ENCODE measurements around the gene ROBO2. TPM values are rescaled to one million over a fixed set of nuclear protein-coding genes. Genes with fewer than 3 reads are reported as not detected.

ROBO2 gene
- polyA plus RNA-seq, 1 donor from 2014 or later, result 55.5 TPM

DNA sequence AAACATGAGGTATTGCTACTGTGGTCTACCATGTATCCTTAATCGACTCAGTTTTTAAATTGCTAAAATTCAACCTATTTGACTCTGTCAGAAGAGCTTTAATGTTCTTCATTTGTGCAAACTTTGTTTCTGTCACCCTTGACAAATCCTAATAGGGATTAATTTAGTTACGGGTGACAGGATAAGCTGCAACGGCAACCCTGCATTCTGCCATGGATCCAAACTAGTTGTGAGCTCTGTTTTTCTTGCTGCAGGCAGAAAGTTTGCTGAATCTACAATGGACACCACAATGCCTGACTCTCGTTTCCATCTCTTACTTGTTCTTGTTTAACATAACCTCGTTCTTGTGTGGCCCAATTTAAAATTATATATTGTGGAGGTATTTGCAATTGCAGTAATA lies 352.3 kb downstream of the ROBO2 start:
- Histone ChIP-seq H3K4me2 (ENCODE audit: low read length) (no peak overlapping the region), H3K9me2 (ENCODE audit: insufficient read depth, low read length) (no peaks in the 10 kb centered on the region), H3K27me3 (ENCODE audit: insufficient read depth, low read depth, low read length) (no peaks in the 10 kb centered on the region), H3K4me3 (ENCODE audit: low read length) (no peak overlapping the region), H3K27ac (ENCODE audit: low read length) (no peak overlapping the region), H3F3A (ENCODE audit: insufficient read depth, low read length, poor library complexity, severe bottlenecking) (no peaks in the 10 kb centered on the region), H2AFZ (ENCODE audit: low read depth, low read length) (no peak overlapping the region), H3K9me3 (ENCODE audit: low read length) (no peaks in the 10 kb centered on the region), H3K79me2 (replicated peaks; ENCODE audit: insufficient read depth, low read length) (no peaks in the 10 kb centered on the region), H3K9ac (ENCODE audit: low read length) (no peak overlapping the region), H4K20me1 (ENCODE audit: insufficient read depth) (no peaks in the 10 kb centered on the region), H3K36me3 (ENCODE audit: insufficient read depth, low read length) (no peaks in the 10 kb centered on the region)
- TF ChIP-seq MXI1 (conservative IDR thresholded peaks at IDR 0.05; ENCODE audit: poor library complexity, severe bottlenecking), result no peak
- no peak for TF ChIP-seq SMC3 (conservative IDR thresholded peaks at IDR 0.05; ENCODE audit: poor library complexity)
- TF ChIP-seq EZH2 (IDR thresholded peaks at IDR 0.05; ENCODE audit: borderline replicate concordance, insufficient read depth, low read length, poor library complexity, severe bottlenecking), result no peak
- TF ChIP-seq EP300 (conservative IDR thresholded peaks at IDR 0.05; ENCODE audit: poor library complexity, severe bottlenecking), result no peak
- TF ChIP-seq, protein P1, sequence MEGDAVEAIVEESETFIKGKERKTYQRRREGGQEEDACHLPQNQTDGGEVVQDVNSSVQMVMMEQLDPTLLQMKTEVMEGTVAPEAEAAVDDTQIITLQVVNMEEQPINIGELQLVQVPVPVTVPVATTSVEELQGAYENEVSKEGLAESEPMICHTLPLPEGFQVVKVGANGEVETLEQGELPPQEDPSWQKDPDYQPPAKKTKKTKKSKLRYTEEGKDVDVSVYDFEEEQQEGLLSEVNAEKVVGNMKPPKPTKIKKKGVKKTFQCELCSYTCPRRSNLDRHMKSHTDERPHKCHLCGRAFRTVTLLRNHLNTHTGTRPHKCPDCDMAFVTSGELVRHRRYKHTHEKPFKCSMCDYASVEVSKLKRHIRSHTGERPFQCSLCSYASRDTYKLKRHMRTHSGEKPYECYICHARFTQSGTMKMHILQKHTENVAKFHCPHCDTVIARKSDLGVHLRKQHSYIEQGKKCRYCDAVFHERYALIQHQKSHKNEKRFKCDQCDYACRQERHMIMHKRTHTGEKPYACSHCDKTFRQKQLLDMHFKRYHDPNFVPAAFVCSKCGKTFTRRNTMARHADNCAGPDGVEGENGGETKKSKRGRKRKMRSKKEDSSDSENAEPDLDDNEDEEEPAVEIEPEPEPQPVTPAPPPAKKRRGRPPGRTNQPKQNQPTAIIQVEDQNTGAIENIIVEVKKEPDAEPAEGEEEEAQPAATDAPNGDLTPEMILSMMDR (IDR thresholded peaks at IDR 0.05; ENCODE audit: poor library complexity, severe bottlenecking), result no peak
- no peak for TF ChIP-seq TAF1 (IDR thresholded peaks at IDR 0.05; ENCODE audit: low read depth)
- no peak for TF ChIP-seq RAD21 (conservative IDR thresholded peaks at IDR 0.05)
- TF ChIP-seq, protein P2, sequence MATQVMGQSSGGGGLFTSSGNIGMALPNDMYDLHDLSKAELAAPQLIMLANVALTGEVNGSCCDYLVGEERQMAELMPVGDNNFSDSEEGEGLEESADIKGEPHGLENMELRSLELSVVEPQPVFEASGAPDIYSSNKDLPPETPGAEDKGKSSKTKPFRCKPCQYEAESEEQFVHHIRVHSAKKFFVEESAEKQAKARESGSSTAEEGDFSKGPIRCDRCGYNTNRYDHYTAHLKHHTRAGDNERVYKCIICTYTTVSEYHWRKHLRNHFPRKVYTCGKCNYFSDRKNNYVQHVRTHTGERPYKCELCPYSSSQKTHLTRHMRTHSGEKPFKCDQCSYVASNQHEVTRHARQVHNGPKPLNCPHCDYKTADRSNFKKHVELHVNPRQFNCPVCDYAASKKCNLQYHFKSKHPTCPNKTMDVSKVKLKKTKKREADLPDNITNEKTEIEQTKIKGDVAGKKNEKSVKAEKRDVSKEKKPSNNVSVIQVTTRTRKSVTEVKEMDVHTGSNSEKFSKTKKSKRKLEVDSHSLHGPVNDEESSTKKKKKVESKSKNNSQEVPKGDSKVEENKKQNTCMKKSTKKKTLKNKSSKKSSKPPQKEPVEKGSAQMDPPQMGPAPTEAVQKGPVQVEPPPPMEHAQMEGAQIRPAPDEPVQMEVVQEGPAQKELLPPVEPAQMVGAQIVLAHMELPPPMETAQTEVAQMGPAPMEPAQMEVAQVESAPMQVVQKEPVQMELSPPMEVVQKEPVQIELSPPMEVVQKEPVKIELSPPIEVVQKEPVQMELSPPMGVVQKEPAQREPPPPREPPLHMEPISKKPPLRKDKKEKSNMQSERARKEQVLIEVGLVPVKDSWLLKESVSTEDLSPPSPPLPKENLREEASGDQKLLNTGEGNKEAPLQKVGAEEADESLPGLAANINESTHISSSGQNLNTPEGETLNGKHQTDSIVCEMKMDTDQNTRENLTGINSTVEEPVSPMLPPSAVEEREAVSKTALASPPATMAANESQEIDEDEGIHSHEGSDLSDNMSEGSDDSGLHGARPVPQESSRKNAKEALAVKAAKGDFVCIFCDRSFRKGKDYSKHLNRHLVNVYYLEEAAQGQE (IDR thresholded peaks at IDR 0.05; ENCODE audit: borderline replicate concordance), result no peak
- TF ChIP-seq POLR2AphosphoS5 (IDR thresholded peaks at IDR 0.05), result no peak

DNA sequence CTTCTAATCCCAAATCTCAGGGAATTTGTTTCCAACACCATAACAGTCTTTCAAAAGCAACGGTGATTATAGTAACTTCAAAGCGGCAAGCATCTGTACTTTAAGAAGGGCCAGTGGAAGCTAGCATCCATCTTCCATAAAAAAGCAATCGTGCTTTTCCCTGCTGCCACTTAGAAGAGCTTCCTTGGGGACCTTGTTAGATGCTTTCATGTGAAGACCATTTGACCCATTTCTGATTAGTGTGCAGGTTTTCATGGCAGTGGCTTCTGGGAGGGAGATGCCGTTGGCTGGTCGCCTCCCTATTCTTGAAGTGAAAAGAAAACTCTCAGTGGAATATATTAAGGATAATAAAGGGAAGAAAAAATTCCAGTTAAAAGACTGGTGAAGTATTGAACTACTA lies 354.1 kb downstream of the ROBO2 start:
- no peak overlapping the region for H3K4me3 ChIP-seq (ENCODE audit: low read length)

More for the DNA sequence above, 354.1 kb downstream of the ROBO2 start:
- Histone ChIP-seq H3K9ac (ENCODE audit: low read length) (no peak overlapping the region), H3F3A (ENCODE audit: insufficient read depth, low read length, poor library complexity, severe bottlenecking) (no peaks in the 10 kb centered on the region), H3K27me3 (ENCODE audit: insufficient read depth, low read depth, low read length) (no peaks in the 10 kb centered on the region), H3K27ac (ENCODE audit: low read length) (no peak overlapping the region), H3K4me2 (ENCODE audit: low read length) (no peak overlapping the region), H3K79me2 (replicated peaks; ENCODE audit: insufficient read depth, low read length) (no peaks in the 10 kb centered on the region), H2AFZ (ENCODE audit: low read depth, low read length) (no peak overlapping the region), H3K9me3 (ENCODE audit: low read length) (no peaks in the 10 kb centered on the region), H3K9me2 (ENCODE audit: insufficient read depth, low read length) (no peaks in the 10 kb centered on the region), H3K36me3 (ENCODE audit: insufficient read depth, low read length) (no peaks in the 10 kb centered on the region), H4K20me1 (ENCODE audit: insufficient read depth) (no peaks in the 10 kb centered on the region)
- TF ChIP-seq RAD21 (conservative IDR thresholded peaks at IDR 0.05) (no peak), EZH2 (IDR thresholded peaks at IDR 0.05; ENCODE audit: borderline replicate concordance, insufficient read depth, low read length, poor library complexity, severe bottlenecking) (no peak)
- TF ChIP-seq, protein P1 (IDR thresholded peaks at IDR 0.05; ENCODE audit: poor library complexity, severe bottlenecking), result no peak
